ENCODE data around the gene CLDN25. TPM values are rescaled to one million over a fixed set of nuclear protein-coding genes. Genes with fewer than 3 reads are reported as not detected.

The CLDN25 gene
- polyA plus RNA-seq, 4 donors: not detected

DNA sequence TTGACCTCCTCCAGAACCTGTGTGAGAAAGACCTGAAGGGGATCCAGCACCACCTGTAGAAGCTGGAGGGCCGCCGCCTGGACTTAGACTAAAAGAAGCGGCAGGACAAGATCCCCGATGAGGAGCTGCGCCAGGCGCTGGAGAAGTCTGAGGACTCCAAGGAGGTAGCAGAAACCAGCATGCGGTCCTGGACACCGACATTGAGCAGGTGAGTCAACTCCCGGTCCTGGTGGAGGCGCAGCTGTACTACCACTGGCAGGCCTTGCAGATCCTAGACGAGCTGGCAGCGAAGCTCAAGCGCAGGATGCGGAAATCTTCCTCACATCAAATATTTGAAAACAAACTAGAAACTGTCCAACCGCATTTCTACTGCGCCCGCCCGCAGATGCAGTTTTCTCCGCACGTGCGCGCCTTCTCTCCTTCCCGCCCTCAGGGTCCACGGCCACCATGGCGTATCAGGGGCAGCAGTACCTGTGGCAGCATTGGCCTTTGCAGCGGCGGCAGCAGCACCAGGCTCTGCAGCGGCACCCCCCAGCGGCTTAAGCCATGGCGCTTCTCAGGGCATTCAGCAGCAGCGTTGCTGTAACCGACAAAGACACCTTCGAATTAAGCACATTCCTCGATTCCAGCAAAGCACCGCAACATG lies 10.2 kb downstream of the CLDN25 start:
- Histone ChIP-seq H3K4me1 (ENCODE audit: control insufficient read depth in 3 of 3, insufficient read depth in 2 of 3, low read depth in 1 of 3, low read length in 2 of 3) (no peaks in the 10 kb centered on the region), H3K36me3 (ENCODE audit: control insufficient read depth in 3 of 3, insufficient read depth in 2 of 3, low read depth in 1 of 3, low read length in 3 of 3) (no peaks in the 10 kb centered on the region), H3K4me3 (ENCODE audit: low read depth in 1 of 3, low read length in 3 of 3) (no peak overlapping the region), H3K27ac (ENCODE audit: low read depth in 1 of 3, low read length in 2 of 3) (no peak overlapping the region), H3K9me3 (ENCODE audit: control insufficient read depth in 2 of 2, insufficient read depth in 1 of 2, low read depth in 1 of 2, low read length in 1 of 2) (no peaks in the 10 kb centered on the region), H3K27me3 (ENCODE audit: control insufficient read depth in 3 of 3, insufficient read depth in 3 of 3, low read length in 3 of 3) (no peaks in the 10 kb centered on the region)
- FAIRE-seq (no peak), DNase-seq (no peak)
- 81 to 88% (median 85%) methylated on average over 34 to 35 of the region's 35 CpGs for WGBS, 3 donors

DNA sequence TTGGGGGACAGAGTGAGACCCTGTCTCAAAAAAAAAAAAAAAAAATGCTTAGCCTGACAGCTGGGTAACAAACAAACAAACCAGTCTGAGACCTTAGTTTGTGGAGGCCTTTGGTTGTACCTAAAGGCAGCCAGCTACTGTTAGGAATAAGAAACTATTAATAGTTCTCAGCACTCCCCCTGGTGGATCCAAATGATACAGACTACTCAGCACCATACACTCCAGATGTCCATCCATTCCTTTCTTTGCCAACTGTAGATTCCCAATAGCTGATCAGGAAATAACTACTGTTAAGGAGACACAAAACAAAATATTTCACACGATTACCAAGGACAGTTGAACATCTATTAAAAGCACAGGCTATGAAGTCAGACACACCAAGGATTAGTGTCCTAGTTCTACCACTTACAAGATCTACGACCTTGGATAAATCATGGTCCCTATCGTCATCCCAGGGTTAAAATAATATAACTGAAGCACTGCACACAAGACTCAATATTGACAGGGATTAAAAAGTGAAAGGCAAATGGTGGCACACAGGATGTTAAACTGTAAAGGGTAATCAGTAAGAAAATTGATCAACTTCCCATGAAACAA lies 17.2 kb downstream of the CLDN25 start:
- WGBS, 3 donors: 64 to 67% (median 66%) methylated on average over 3 of the region's 3 CpGs
- no peak for FAIRE-seq
- peak; percentile 50 to 61 for DNase-seq

DNA sequence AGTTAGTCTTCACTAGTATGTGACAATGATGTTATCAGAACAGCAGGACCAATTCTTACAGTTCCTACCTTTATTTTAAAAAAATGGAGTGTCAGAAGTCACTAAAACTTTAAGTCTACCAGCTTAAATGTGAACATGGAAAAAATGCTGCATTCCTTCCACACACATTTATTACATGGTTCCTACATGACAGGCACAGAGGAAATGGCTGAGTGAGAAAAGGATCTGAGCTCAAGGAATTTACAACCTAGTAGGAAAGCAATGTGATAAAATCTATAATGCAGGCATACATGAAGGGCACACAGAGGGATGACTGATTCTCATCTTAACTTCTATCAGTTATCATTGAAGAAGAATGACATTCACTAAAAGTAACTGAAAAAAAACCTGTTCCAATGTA lies 23.0 kb downstream of the CLDN25 start:
- DNase-seq (no peak), FAIRE-seq (no peak)
- H3K36me3 ChIP-seq (ENCODE audit: control insufficient read depth in 3 of 3, insufficient read depth in 2 of 3, low read depth in 1 of 3, low read length in 3 of 3): peaks cover 10 to 27% (median 16%) of the 10 kb centered on the region in 3 donors

More for the DNA sequence above, 17.2 kb downstream of the CLDN25 start:
- Histone ChIP-seq H3K27ac (ENCODE audit: low read depth in 1 of 3, low read length in 2 of 3) (no peak overlapping the region), H3K4me3 (ENCODE audit: low read depth in 1 of 3, low read length in 3 of 3) (no peak overlapping the region), H3K27me3 (ENCODE audit: control insufficient read depth in 3 of 3, insufficient read depth in 3 of 3, low read length in 3 of 3) (no peaks in the 10 kb centered on the region), H3K9me3 (ENCODE audit: control insufficient read depth in 2 of 2, insufficient read depth in 1 of 2, low read depth in 1 of 2, low read length in 1 of 2) (no peaks in the 10 kb centered on the region), H3K4me1 (ENCODE audit: control insufficient read depth in 3 of 3, insufficient read depth in 2 of 3, low read depth in 1 of 3, low read length in 2 of 3) (no peaks in the 10 kb centered on the region), H3K36me3 (ENCODE audit: control insufficient read depth in 3 of 3, insufficient read depth in 2 of 3, low read depth in 1 of 3, low read length in 3 of 3) (peaks cover 4 to 15% (median 10%) of the 10 kb centered on the region in 3 donors)

DNA sequence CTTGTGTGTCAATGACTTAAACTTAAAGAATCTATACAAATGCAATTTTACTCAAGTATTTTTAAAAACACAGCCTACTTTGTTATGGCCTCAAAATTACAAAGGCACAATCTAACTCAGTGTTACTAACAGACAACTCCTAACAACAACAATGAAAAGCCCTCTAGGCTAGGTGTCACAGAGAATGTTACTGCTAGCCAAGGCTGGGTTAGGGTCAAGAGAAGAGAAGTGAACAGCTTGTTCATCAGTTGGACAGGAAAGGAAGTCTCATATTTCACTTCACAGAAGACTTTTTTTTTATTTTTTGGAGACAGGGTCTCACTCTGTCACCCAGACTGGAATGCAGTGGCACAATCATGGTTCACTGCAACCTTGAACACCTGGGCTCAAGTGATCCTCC lies 26.0 kb downstream of the CLDN25 start:
- FAIRE-seq (no peak), DNase-seq (no peak)
- Histone ChIP-seq H3K27ac (ENCODE audit: low read depth in 1 of 3, low read length in 2 of 3) (no peak overlapping the region), H3K4me1 (ENCODE audit: control insufficient read depth in 3 of 3, insufficient read depth in 2 of 3, low read depth in 1 of 3, low read length in 2 of 3) (peaks cover 0 to 13% (median 2%) of the 10 kb centered on the region in 3 donors), H3K36me3 (ENCODE audit: control insufficient read depth in 3 of 3, insufficient read depth in 2 of 3, low read depth in 1 of 3, low read length in 3 of 3) (peaks cover 12 to 25% (median 15%) of the 10 kb centered on the region in 3 donors), H3K9me3 (ENCODE audit: control insufficient read depth in 2 of 2, insufficient read depth in 1 of 2, low read depth in 1 of 2, low read length in 1 of 2) (no peaks in the 10 kb centered on the region), H3K27me3 (ENCODE audit: control insufficient read depth in 3 of 3, insufficient read depth in 3 of 3, low read length in 3 of 3) (no peaks in the 10 kb centered on the region), H3K4me3 (ENCODE audit: low read depth in 1 of 3, low read length in 3 of 3) (no peak overlapping the region)

More for the DNA sequence above, 23.0 kb downstream of the CLDN25 start:
- Histone ChIP-seq H3K27me3 (ENCODE audit: control insufficient read depth in 3 of 3, insufficient read depth in 3 of 3, low read length in 3 of 3) (no peaks in the 10 kb centered on the region), H3K4me3 (ENCODE audit: low read depth in 1 of 3, low read length in 3 of 3) (no peak overlapping the region), H3K9me3 (ENCODE audit: control insufficient read depth in 2 of 2, insufficient read depth in 1 of 2, low read depth in 1 of 2, low read length in 1 of 2) (no peaks in the 10 kb centered on the region), H3K4me1 (ENCODE audit: control insufficient read depth in 3 of 3, insufficient read depth in 2 of 3, low read depth in 1 of 3, low read length in 2 of 3) (no peaks in the 10 kb centered on the region), H3K27ac (ENCODE audit: low read depth in 1 of 3, low read length in 2 of 3) (no peak overlapping the region)

DNA sequence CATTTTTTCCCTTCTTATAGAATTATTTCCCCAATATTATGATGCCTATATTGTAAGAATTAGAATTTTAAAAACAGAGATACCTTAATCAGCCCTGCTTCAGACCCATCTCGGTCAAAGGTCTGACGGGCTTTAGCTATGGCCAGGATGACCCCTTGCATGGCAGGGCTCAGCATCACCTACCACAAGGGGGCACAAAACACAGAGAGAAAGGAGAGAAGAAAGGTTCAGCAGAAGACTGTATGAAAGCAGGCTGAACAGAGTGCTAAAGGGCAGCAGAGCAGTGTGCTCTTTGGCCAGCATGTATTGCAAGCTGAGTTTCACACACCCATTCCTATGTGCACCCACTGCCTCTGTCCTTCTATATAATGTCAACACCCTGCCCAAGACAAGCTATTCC lies 26.8 kb downstream of the CLDN25 start:
- WGBS, 3 donors: 95 to 100% (median 97%) methylated on average over 2 of the region's 2 CpGs
- FAIRE-seq (no peak), DNase-seq (peak; percentile 51 to 60)
- Histone ChIP-seq H3K4me1 (ENCODE audit: control insufficient read depth in 3 of 3, insufficient read depth in 2 of 3, low read depth in 1 of 3, low read length in 2 of 3) (peaks cover 0 to 13% (median 2%) of the 10 kb centered on the region in 3 donors), H3K4me3 (ENCODE audit: low read depth in 1 of 3, low read length in 3 of 3) (no peak overlapping the region), H3K27ac (ENCODE audit: low read depth in 1 of 3, low read length in 2 of 3) (peak overlapping the region in 1 of 3 donors; percentile 77), H3K36me3 (ENCODE audit: control insufficient read depth in 3 of 3, insufficient read depth in 2 of 3, low read depth in 1 of 3, low read length in 3 of 3) (peaks cover 12 to 22% (median 14%) of the 10 kb centered on the region in 3 donors), H3K9me3 (ENCODE audit: control insufficient read depth in 2 of 2, insufficient read depth in 1 of 2, low read depth in 1 of 2, low read length in 1 of 2) (no peaks in the 10 kb centered on the region), H3K27me3 (ENCODE audit: control insufficient read depth in 3 of 3, insufficient read depth in 3 of 3, low read length in 3 of 3) (no peaks in the 10 kb centered on the region)

DNA sequence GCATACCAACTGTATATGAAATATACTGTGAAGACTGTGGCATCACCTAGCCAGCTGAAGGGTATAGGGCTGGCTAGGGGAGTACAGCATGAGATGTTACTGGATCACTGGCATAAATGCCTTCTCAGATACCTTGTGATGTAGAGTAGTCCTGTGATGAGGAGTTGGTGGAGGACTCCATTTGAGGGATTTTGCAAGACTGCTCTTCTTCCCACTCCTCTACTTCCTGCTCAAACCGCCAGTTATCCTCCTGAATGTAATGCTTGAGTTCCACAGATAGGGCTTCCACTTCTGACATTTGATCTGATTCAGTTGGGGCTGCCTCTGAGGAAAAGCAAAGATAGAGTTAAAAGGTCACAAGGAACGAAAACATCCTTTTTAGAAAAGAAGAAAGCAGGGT lies 29.3 kb downstream of the CLDN25 start:
- peaks cover 0 to 13% (median 2%) of the 10 kb centered on the region in 3 donors for H3K4me1 ChIP-seq (ENCODE audit: control insufficient read depth in 3 of 3, insufficient read depth in 2 of 3, low read depth in 1 of 3, low read length in 2 of 3)
- DNase-seq (no peak), FAIRE-seq (no peak)
- whole genome bisulfite sequencing, 3 donors: 47 to 50% (median 50%) methylated on average over 2 of the region's 2 CpGs
- peaks cover 7 to 18% (median 9%) of the 10 kb centered on the region in 3 donors for H3K36me3 ChIP-seq (ENCODE audit: control insufficient read depth in 3 of 3, insufficient read depth in 2 of 3, low read depth in 1 of 3, low read length in 3 of 3)
- no peak overlapping the region for H3K4me3 ChIP-seq (ENCODE audit: low read depth in 1 of 3, low read length in 3 of 3)
- H3K27ac ChIP-seq (ENCODE audit: low read depth in 1 of 3, low read length in 2 of 3): peak overlapping the region in 1 of 3 donors; percentile 18
- no peaks in the 10 kb centered on the region for H3K27me3 ChIP-seq (ENCODE audit: control insufficient read depth in 3 of 3, insufficient read depth in 3 of 3, low read length in 3 of 3)
- no peaks in the 10 kb centered on the region for H3K9me3 ChIP-seq (ENCODE audit: control insufficient read depth in 2 of 2, insufficient read depth in 1 of 2, low read depth in 1 of 2, low read length in 1 of 2)

DNA sequence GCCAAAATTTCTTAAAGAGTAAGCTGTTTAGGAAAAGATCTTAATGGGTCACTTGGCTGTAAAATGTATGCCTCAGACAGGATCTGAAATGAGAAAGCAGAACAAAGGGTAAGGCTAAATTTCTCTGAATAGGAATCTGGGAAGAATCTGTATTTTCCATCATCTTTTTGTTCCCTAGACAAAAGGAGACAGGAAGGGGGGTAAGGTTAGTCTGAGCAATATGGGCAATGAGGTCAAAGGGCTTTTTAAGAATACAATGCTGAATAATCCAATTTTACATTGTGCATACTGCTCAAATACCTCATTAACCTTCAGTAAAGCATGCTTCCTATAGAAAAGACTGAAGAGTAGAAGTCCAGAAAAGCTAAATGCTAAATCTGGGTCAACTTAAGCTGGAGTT lies 34.6 kb downstream of the CLDN25 start:
- no peak overlapping the region for H3K4me3 ChIP-seq (ENCODE audit: low read depth in 1 of 3, low read length in 3 of 3)
- FAIRE-seq (no peak), DNase-seq (no peak)
- H3K9me3 ChIP-seq (ENCODE audit: control insufficient read depth in 2 of 2, insufficient read depth in 1 of 2, low read depth in 1 of 2, low read length in 1 of 2): no peaks in the 10 kb centered on the region
- H3K27me3 ChIP-seq (ENCODE audit: control insufficient read depth in 3 of 3, insufficient read depth in 3 of 3, low read length in 3 of 3): no peaks in the 10 kb centered on the region
- H3K4me1 ChIP-seq (ENCODE audit: control insufficient read depth in 3 of 3, insufficient read depth in 2 of 3, low read depth in 1 of 3, low read length in 2 of 3): peaks cover 0 to 4% (median 0%) of the 10 kb centered on the region in 3 donors
- peaks cover 3 to 9% (median 9%) of the 10 kb centered on the region in 3 donors for H3K36me3 ChIP-seq (ENCODE audit: control insufficient read depth in 3 of 3, insufficient read depth in 2 of 3, low read depth in 1 of 3, low read length in 3 of 3)
- no peak overlapping the region for H3K27ac ChIP-seq (ENCODE audit: low read depth in 1 of 3, low read length in 2 of 3)

DNA sequence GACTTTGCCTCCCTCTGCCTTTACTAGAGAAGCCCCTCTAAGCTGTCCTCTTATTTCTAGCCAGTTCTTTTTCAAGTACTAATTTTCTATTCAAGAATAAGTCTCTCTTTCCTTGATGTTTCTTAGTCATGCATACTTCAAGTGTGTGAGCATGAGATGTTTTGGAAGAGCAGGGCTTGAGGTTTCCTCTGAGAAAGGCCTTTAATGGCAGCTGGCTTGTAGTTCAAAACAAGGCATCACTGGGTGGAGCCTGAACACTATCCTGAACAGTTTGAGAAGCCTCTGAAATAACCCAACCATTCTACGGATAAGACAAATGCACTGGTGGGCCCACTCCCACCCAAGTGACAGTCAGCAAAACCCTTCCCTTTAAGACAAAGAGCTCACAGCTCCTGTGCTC lies 37.6 kb downstream of the CLDN25 start:
- DNase-seq (no peak), FAIRE-seq (no peak)
- Histone ChIP-seq H3K36me3 (ENCODE audit: control insufficient read depth in 3 of 3, insufficient read depth in 2 of 3, low read depth in 1 of 3, low read length in 3 of 3) (peaks cover 3 to 17% (median 12%) of the 10 kb centered on the region in 3 donors), H3K4me3 (ENCODE audit: low read depth in 1 of 3, low read length in 3 of 3) (no peak overlapping the region), H3K9me3 (ENCODE audit: control insufficient read depth in 2 of 2, insufficient read depth in 1 of 2, low read depth in 1 of 2, low read length in 1 of 2) (no peaks in the 10 kb centered on the region), H3K27me3 (ENCODE audit: control insufficient read depth in 3 of 3, insufficient read depth in 3 of 3, low read length in 3 of 3) (no peaks in the 10 kb centered on the region), H3K27ac (ENCODE audit: low read depth in 1 of 3, low read length in 2 of 3) (no peak overlapping the region), H3K4me1 (ENCODE audit: control insufficient read depth in 3 of 3, insufficient read depth in 2 of 3, low read depth in 1 of 3, low read length in 2 of 3) (no peaks in the 10 kb centered on the region)
- 94 to 97% (median 94%) methylated on average over 1 of the region's 1 CpG for WGBS, 3 donors

DNA sequence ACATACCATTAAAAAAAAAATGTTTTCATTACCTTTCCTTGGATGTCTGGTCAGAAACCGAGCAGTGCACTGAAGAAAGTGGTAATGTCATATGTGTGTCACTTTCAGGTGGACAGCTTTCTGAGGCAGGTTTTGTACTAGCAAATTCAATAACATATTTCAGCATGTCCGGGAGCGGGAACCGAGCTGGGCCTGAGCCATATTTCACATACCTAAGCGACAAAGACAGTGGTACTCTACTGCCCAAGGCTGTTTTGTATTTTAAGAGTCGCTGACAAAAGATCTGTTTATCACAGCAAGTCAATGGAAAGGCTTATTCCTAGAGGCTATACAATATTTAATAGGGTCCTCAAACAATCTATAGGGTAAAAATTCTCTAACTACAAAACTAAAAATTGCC lies 38.0 kb downstream of the CLDN25 start:
- 96% methylated on average over 6 of the region's 6 CpGs for WGBS, 3 donors
- Histone ChIP-seq H3K27ac (ENCODE audit: low read depth in 1 of 3, low read length in 2 of 3) (no peak overlapping the region), H3K9me3 (ENCODE audit: control insufficient read depth in 2 of 2, insufficient read depth in 1 of 2, low read depth in 1 of 2, low read length in 1 of 2) (no peaks in the 10 kb centered on the region), H3K27me3 (ENCODE audit: control insufficient read depth in 3 of 3, insufficient read depth in 3 of 3, low read length in 3 of 3) (no peaks in the 10 kb centered on the region), H3K4me3 (ENCODE audit: low read depth in 1 of 3, low read length in 3 of 3) (no peak overlapping the region), H3K36me3 (ENCODE audit: control insufficient read depth in 3 of 3, insufficient read depth in 2 of 3, low read depth in 1 of 3, low read length in 3 of 3) (peaks cover 3 to 17% (median 12%) of the 10 kb centered on the region in 3 donors), H3K4me1 (ENCODE audit: control insufficient read depth in 3 of 3, insufficient read depth in 2 of 3, low read depth in 1 of 3, low read length in 2 of 3) (no peaks in the 10 kb centered on the region)
- FAIRE-seq (no peak), DNase-seq (no peak)
